T-cell (primary cell): ENCODE results near the gene OR2C1. TPM values are rescaled to one million over a fixed set of nuclear protein-coding genes. Genes with fewer than 3 reads are reported as not detected.

Experiments
- ATAC-seq, 4 experiments: fragments of 200-7000 bp in 3 of 4; fragments of 150-1000 bp in 1 of 4; cut with Tn5 transposase; replicated peaks in 1 of 4; 1 replicate in 3 of 4; 2 replicates in 1 of 4; pipeline ENCODE4 v1.10.0; 2021; ENCODE audit warnings: moderate library complexity in 3 of 4, mild to moderate bottlenecking in 2 of 4, moderate number of reproducible peaks in 1 of 4
- CTCF ChIA-PET, 2 donors: fragments of 300-600 bp; sonication (Branson Sonifier 250); formaldehyde crosslinking; loops; one replicate each; lab custom pipeline; 2022; ENCODE audit warnings: antibody characterized with exemption in 2 of 2; lab: Charles Lee
- POLR2A ChIA-PET, 2 donors: fragments of 300-600 bp; sonication (Branson Sonifier 250); formaldehyde crosslinking; loops; one replicate each; lab custom pipeline; 2022; ENCODE audit warnings: antibody characterized with exemption in 2 of 2; lab: Charles Lee
- DNase-seq, 35 experiments: peaks; one replicate each; pipeline versions ENCODE4 v3.0.0 to v3.0.0-alpha.2; 2013 to 2023
- H3K27ac ChIP-seq: one replicate; pipeline ENCODE4 v1.5.1; 2013; ENCODE audit warnings: low read length
- H3K27me3 ChIP-seq, 2 experiments: replicated peaks in 1 of 2; 1 replicate in 1 of 2; 2 replicates in 1 of 2; pipeline versions ENCODE4 v1.6.1 to v1.7.0; 2013; ENCODE audit warnings: low read length in 1 of 2, mixed read lengths in 1 of 2; ENCODE audit not compliant: control insufficient read depth in 2 of 2, insufficient read depth in 2 of 2; ENCODE audit errors: extremely low read depth in 1 of 2
- H3K36me3 ChIP-seq, 2 donors: 1 replicate in 1 of 2; 2 replicates in 1 of 2; pipeline versions ENCODE4 v1.6.1 to v1.7.0; 2013; ENCODE audit warnings: low read length in 1 of 2; ENCODE audit not compliant: control insufficient read depth in 2 of 2, insufficient read depth in 1 of 2; ENCODE audit errors: extremely low read depth in 1 of 2
- H3K4me1 ChIP-seq, 2 experiments: 1 replicate in 1 of 2; 2 replicates in 1 of 2; pipeline versions ENCODE4 v1.6.1 to v1.7.0; 2013; ENCODE audit warnings: low read length in 2 of 2, mixed read lengths in 1 of 2; ENCODE audit not compliant: insufficient read depth in 2 of 2, control insufficient read depth in 1 of 2; ENCODE audit errors: extremely low read depth in 1 of 2
- H3K4me3 ChIP-seq, 2 donors: 1 replicate in 1 of 2; 2 replicates in 1 of 2; pipeline versions ENCODE4 v1.5.1 to v1.7.0; 2013; ENCODE audit warnings: mild to moderate bottlenecking in 2 of 2, low read length in 1 of 2, moderate library complexity in 1 of 2; ENCODE audit not compliant: control insufficient read depth in 1 of 2; ENCODE audit errors: extremely low read depth in 1 of 2
- H3K9me3 ChIP-seq: 2 replicates; pipeline ENCODE4 v1.7.0; 2013
- H3K27ac Mint-ChIP-seq, 2 donors: one replicate each; pipeline ENCODE4 v1.8.0; 2020 to 2021; ENCODE audit warnings: mild to moderate bottlenecking in 2 of 2, mixed read lengths in 2 of 2
- H3K27me3 Mint-ChIP-seq, 2 donors: one replicate each; pipeline ENCODE4 v1.8.0; 2021 to 2022; ENCODE audit warnings: mixed read lengths in 2 of 2
- H3K36me3 Mint-ChIP-seq: one replicate; pipeline ENCODE4 v1.8.0; 2021; ENCODE audit warnings: mixed read lengths
- H3K4me1 Mint-ChIP-seq, 3 donors: one replicate each; pipeline ENCODE4 v1.8.0; 2020 to 2022; ENCODE audit warnings: mixed read lengths in 3 of 3, mild to moderate bottlenecking in 1 of 3
- H3K4me3 Mint-ChIP-seq, 3 donors: one replicate each; pipeline ENCODE4 v1.8.0; 2020 to 2022; ENCODE audit warnings: mild to moderate bottlenecking in 3 of 3, mixed read lengths in 3 of 3, moderate library complexity in 3 of 3
- H3K9me3 Mint-ChIP-seq, 3 donors: one replicate each; pipeline ENCODE4 v1.8.0; 2020 to 2022; ENCODE audit warnings: mixed read lengths in 3 of 3
- WGBS: methylation state at CpG from one replicate; pipeline ENCODE4 v1.1.5; 2013; ENCODE audit warnings: missing lambda C conversion rate; ENCODE audit not compliant: insufficient coverage; 5-methylcytosine and 5-hydroxymethylcytosine counted together
- total RNA-seq, 35 experiments: library from RNA in 6 of 35; stranded (reverse) in 6 of 35; fragments of 120-200 nt in 1 of 35; gene quantifications; one replicate each; pipeline versions ENCODE4 v1.2.1 to v1.2.4 and lab custom pipeline; 2013 to 2026

The OR2C1 gene
- total RNA-seq, 5 donors from 2014 or later (not counting 1 experiment from before 2014, with no cell fraction given) = 0.25 to 0.51 (median 0.26) TPM; not detected in 2

DNA sequence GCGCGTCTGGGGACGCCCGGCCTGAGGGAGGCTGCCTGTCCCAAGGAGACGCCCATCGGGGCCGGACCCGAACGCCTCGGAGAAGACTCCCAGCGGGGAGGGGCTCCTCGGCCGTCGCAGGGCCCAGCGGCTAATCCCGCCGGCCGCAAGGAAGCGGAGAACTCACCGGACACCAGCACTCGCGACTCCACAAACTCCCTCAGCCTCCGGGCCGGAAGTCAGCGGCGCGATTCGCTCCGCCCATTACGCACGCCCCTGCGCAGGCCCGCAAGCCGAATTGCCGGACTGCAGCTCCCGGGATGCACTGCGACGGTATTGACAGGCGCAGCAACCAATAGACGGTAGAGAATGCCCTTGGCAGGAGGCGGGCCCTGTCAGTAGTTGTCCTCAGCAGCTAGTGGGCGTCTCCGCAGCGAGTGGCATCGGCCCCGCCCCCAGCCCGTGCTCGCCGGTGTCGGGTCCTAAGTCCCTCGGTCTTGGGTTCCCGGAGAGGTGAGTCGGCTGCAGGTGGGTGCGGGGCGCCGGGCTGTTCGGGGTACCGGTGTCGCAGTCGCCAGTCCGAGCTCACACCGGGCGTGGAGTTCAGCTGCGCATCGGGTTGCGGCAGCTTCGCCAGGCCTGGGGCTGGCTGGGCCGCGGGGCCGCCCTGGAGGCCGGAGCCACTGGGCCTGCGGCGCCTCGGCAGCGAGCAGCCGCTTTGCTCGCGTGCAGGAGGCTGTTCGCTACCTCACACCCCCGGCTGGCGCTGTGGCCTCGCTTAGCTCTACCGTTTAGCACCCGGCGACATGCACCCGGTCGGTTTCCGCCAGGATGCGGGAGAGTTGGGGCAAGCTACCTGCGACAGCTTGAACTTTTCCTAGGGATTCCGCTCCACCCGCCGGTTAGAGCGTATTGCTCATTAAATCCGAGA is 45.3 kb downstream of the OR2C1 start, which contains the start of the genes ZNF174 and ZSCAN32:
Gene ZNF174, plus strand, starts transcription at position 437 of the 910 bp plus-strand sequence. CDS start 790 bp downstream, outside the sequence.
Gene ZSCAN32, minus strand, starts transcription at position 226 of the 910 bp plus-strand sequence. CDS start 3,447 bp downstream, outside the sequence.
- ATAC-seq = peak; percentile 97 to 98 (median 97)
- ChIA-PET CTCF (interaction anchor here in 1 of 2 donors (0.5 to 2.1 kb wide), 7 partner anchors 12 to 513 kb away, joined by 4 to 6 read pairs (median 4); partner anchors contain the start of genes NAA60 and ZNF597), POLR2A (interaction anchor here (0.6 to 0.7 kb wide), 4 partner anchors 160 to 368 kb away, joined by 3 read pairs; no protein-coding TSS in a partner anchor)
- peaks cover 53% of the 10 kb centered on the region for H3K36me3 Mint-ChIP-seq
- peaks cover 13 to 23% (median 19%) of the 10 kb centered on the region in 3 donors for H3K9me3 Mint-ChIP-seq
- peak within 1 kb of the TSS; percentile 58 for H3K27ac ChIP-seq
- peak within 1 kb of the TSS; percentile 87 to 90 for H3K27ac Mint-ChIP-seq
- peaks cover 26 to 47% of the 10 kb centered on the region in 2 donors for H3K36me3 ChIP-seq
- no peaks in the 10 kb centered on the region for H3K27me3 Mint-ChIP-seq
- no peaks in the 10 kb centered on the region for H3K27me3 ChIP-seq
- peak; percentile 96 to 100 (median 98) for DNase-seq
- peak within 1 kb of the TSS; percentile 70 to 79 for H3K4me3 ChIP-seq
- peaks cover 43 to 64% (median 54%) of the 10 kb centered on the region in 3 donors for H3K4me1 Mint-ChIP-seq
- H3K4me1 ChIP-seq = peaks cover 11 to 44% of the 10 kb centered on the region in 2 experiments
- H3K4me3 Mint-ChIP-seq = peak within 1 kb of the TSS; percentile 82 to 94 (median 91)
- H3K9me3 ChIP-seq = peaks cover 8% of the 10 kb centered on the region
- WGBS = under 1% methylated on average over 94 of the region's 95 CpGs

DNA sequence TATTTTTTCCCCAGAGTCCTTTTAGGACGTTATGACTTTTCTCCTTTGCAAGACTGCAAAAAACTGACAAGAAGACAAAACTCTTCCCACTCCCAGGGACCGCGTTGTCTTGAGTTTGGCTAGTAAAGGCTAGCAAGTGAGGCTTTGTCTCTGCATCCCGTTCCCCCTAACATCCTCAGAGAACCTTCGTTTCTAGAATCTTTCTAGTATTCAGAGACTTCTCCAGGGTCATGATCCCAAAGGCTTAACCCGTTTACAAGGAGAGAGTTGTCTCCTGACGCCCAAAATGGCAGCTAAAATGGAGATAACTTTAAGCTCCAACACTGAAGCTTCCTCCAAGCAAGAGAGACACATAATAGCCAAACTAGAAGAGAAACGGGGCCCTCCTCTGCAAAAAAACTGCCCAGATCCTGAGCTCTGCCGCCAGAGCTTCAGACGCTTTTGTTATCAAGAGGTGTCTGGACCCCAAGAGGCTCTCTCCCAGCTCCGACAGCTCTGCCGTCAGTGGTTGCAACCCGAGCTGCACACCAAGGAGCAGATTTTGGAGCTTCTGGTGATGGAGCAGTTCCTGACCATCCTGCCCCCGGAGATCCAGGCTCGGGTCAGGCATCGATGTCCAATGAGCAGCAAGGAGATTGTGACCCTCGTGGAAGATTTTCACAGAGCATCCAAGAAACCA is 46.2 kb downstream of the OR2C1 start:
- DNase-seq = no peak
- WGBS = 69% methylated on average over 10 of the region's 17 CpGs
- H3K36me3 Mint-ChIP-seq = peaks cover 53% of the 10 kb centered on the region

More for the DNA sequence above, 46.2 kb downstream of the OR2C1 start:
- H3K4me1 ChIP-seq = peaks cover 11 to 41% of the 10 kb centered on the region in 2 experiments
- peaks cover 21 to 48% of the 10 kb centered on the region in 2 donors for H3K36me3 ChIP-seq
- CTCF ChIA-PET = interaction anchor here in 1 of 2 donors (0.7 to 2.1 kb wide), 6 partner anchors 13 to 119 kb away, joined by 4 to 6 read pairs (median 5); partner anchors contain the start of genes NAA60 and ZNF597
- H3K27me3 Mint-ChIP-seq = no peaks in the 10 kb centered on the region
- peak overlapping the region; percentile 58 for H3K27ac ChIP-seq
- H3K9me3 Mint-ChIP-seq = peaks cover 11 to 22% (median 19%) of the 10 kb centered on the region in 3 donors
- H3K27ac Mint-ChIP-seq = peak overlapping the region; percentile 83 to 84
- peaks cover 34 to 56% (median 47%) of the 10 kb centered on the region in 3 donors for H3K4me1 Mint-ChIP-seq
- ATAC-seq = no peak
- H3K9me3 ChIP-seq = peaks cover 8% of the 10 kb centered on the region
- H3K4me3 Mint-ChIP-seq = peak overlapping the region; percentile 82 to 94 (median 91)
- H3K27me3 ChIP-seq = no peaks in the 10 kb centered on the region
- peak overlapping the region; percentile 70 to 79 for H3K4me3 ChIP-seq
- POLR2A ChIA-PET = interaction anchor here in 1 of 2 donors (0.6 kb wide), 1 partner anchor 327 kb away, joined by 3 read pairs; no protein-coding TSS in a partner anchor

Other genes starting within 250 kb of the OR2C1 start
- under 1 TPM in 1 of 5 donors, not detected in 4; 0.38 TPM for gene ZNF205, start 243.3 kb upstream of the OR2C1 start, total RNA-seq
- gene ZNF213, start 220.9 kb upstream of the OR2C1 start, total RNA-seq = 10 to 100 TPM in 3 of 5 donors, 1 to 10 TPM in 2; 3.1 to 16.9 (median 12.8) TPM
- not detected for gene OR1F1, start 167.7 kb upstream of the OR2C1 start, total RNA-seq
- gene ZNF200, start 120.7 kb upstream of the OR2C1 start, total RNA-seq = 10 to 100 TPM in 3 of 5 donors, 1 to 10 TPM in 2; 7.6 to 21.3 (median 20.1) TPM
- under 1 TPM in 4 of 5 donors, not detected in 1; 0.10 to 0.38 (median 0.19) TPM for gene MEFV, start 99.3 kb upstream of the OR2C1 start, total RNA-seq
- gene ZNF263, start 72.4 kb upstream of the OR2C1 start, total RNA-seq = 10 to 100 TPM; 28.6 to 50.9 (median 44.3) TPM
- 10 to 100 TPM in 3 of 5 donors, 1 to 10 TPM in 2; 4.4 to 12.3 (median 10.6) TPM for gene TIGD7, start 50.5 kb upstream of the OR2C1 start, total RNA-seq
- 10 to 100 TPM; 46.0 to 68.7 (median 60.3) TPM for gene ZNF75A, start 50.4 kb upstream of the OR2C1 start, total RNA-seq
- 10 to 100 TPM; 11.6 to 34.5 (median 28.5) TPM for gene ZSCAN32, start 45.1 kb downstream of the OR2C1 start, total RNA-seq
- gene ZNF174, start 45.3 kb downstream of the OR2C1 start, total RNA-seq = 10 to 100 TPM in 3 of 5 donors, 1 to 10 TPM in 2; 6.4 to 18.7 (median 18.5) TPM
- 1 to 10 TPM; 2.2 to 4.8 (median 4.3) TPM for gene ZNF597, start 87.6 kb downstream of the OR2C1 start, total RNA-seq
- gene NAA60, start 87.8 kb downstream of the OR2C1 start, total RNA-seq = 10 to 100 TPM; 40.9 to 67.6 (median 55.6) TPM
- not detected for gene C16orf90, start 139.6 kb downstream of the OR2C1 start, total RNA-seq
- gene CLUAP1, start 145.1 kb downstream of the OR2C1 start, total RNA-seq = 10 to 100 TPM; 22.5 to 36.2 (median 32.6) TPM
- gene NLRC3, start 221.5 kb downstream of the OR2C1 start, total RNA-seq = 100 to 1,000 TPM in 3 of 5 donors, 10 to 100 TPM in 2; 75.6 to 178 (median 160) TPM